Mesodermal cell (in vitro differentiated cells): ENCODE results near the gene SMIM20.
"Not testable (repeated sequence)": the region's sequence is repeated elsewhere in the genome, so short reads cannot be mapped to it uniquely, and the experiment has no call there.

Experiments
- H3K27ac ChIP-seq: 2 replicates; pipeline ENCODE4 v1.7.0; 2013; ENCODE audit warnings: mild to moderate bottlenecking, low read depth, low read length, moderate library complexity; ENCODE audit not compliant: severe bottlenecking
- H3K36me3 ChIP-seq: 2 replicates; pipeline ENCODE4 v1.7.1; 2013; ENCODE audit warnings: mild to moderate bottlenecking, low read length, moderate library complexity; ENCODE audit not compliant: control insufficient read depth, insufficient read depth
- H3K4me1 ChIP-seq: one replicate; pipeline ENCODE4 v1.7.1; 2013; ENCODE audit warnings: mild to moderate bottlenecking, low read length; ENCODE audit not compliant: insufficient read depth, control insufficient read depth, poor library complexity, severe bottlenecking
- H3K4me3 ChIP-seq: 2 replicates; pipeline ENCODE4 v1.7.0; 2013; ENCODE audit warnings: low read length, control low read depth, mild to moderate bottlenecking; ENCODE audit not compliant: insufficient read depth, poor library complexity, severe bottlenecking; ENCODE audit errors: extremely low read depth
- H3K9me3 ChIP-seq: 2 replicates; pipeline ENCODE4 v1.7.1; 2013; ENCODE audit warnings: mild to moderate bottlenecking, low read length, moderate library complexity; ENCODE audit not compliant: control insufficient read depth
- WGBS, 2 experiments: methylation state at CpG; one replicate each; pipeline ENCODE4 v1.1.5; 2013; ENCODE audit warnings: missing lambda C conversion rate in 2 of 2; ENCODE audit not compliant: insufficient coverage in 2 of 2; 5-methylcytosine and 5-hydroxymethylcytosine counted together

The SMIM20 gene

DNA sequence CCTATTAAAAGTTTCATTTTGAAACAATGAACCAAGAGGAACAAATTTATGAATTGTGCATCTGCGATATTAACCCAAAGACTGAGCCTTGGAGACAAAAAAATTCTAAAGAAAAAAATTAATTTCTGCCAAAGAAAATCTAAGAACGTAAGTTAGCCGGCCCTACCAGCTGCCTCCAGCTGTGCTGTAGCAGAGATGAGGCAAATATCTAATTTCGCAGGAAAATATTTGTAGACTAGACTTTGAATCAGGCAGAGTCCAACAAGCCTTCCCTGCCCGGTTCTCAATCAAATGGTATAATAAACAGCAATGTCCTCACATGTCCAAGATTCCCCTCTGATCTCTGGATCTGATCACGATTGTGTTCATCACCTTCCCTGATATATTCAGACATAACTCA, 21.2 kb upstream of the SMIM20 start:
- WGBS, 2 experiments = 95 to 97% methylated on average over 4 to 6 of the region's 6 CpGs
- Histone ChIP-seq H3K4me1 (peaks cover 9% of the 10 kb centered on the region), H3K9me3 (no peaks in the 10 kb centered on the region), H3K36me3 (no peaks in the 10 kb centered on the region), H3K4me3 (no peak overlapping the region), H3K27ac (no peak overlapping the region)

DNA sequence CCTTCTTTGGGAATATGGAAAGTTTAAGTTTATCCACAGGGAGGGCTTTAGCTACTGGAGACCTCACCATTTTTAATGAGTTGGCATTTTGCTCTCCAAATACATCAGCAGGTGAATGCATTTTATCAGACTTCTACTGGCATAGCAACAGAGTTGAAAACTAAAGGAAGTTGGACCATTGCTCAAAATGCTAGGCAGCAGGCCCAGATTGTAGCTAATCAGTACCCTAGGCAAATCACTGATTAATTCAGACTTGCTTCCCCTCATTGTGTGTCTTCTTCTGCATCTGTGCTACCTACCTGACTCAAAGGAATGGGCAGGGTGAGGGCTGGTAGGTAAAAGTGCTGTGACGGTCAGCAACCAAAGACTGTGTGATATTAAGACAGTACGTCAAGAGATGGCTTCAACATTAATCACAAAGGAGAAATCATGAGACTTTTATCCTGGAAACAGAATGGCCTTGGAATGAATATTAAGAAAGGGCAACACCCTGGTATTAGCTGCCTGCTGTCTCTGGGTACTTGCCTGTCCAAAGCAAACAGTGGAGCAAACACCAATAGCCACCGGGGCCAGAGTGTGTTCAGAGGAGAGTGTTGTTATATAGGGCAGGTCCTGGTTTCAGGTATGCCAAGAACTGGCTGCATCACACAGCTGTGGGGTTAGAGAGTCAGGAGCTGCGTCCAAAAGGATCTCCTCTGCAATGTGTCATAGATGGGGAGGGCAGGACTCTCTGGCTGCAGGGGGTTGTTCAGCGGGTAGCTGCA, 17.1 kb upstream of the SMIM20 start:
- no peaks in the 10 kb centered on the region for H3K9me3 ChIP-seq
- no peaks in the 10 kb centered on the region for H3K36me3 ChIP-seq
- H3K4me1 ChIP-seq = no peaks in the 10 kb centered on the region
- H3K4me3 ChIP-seq = no peak overlapping the region
- H3K27ac ChIP-seq = no peak overlapping the region
- WGBS, 2 experiments = 85 to 94% methylated on average over 4 to 5 of the region's 5 CpGs

DNA sequence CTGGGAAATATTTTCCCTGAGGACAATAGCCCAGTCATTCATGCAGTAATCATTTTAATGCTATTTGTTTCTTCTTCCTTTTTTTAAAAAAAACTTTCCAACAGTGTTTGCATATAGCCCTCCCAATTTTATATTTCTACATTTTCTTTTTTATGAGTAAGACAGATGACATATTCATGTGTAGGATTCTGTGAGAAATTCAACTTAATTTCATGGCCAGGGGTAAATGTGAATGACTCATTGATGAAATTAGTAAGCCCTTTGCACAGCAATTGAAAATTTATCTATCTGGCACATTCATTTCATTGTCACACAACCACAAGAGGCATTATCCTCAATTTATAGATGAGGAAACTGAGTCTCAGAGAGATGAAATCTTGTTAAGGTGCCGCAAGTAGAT, 13.7 kb upstream of the SMIM20 start:
- 100% methylated on average over 1 of the region's 1 CpG; no CpG with 5 or more reads in 1 of the 2 experiments for WGBS, 2 experiments
- Histone ChIP-seq H3K9me3 (no peaks in the 10 kb centered on the region), H3K36me3 (no peaks in the 10 kb centered on the region), H3K27ac (no peak overlapping the region), H3K4me1 (no peaks in the 10 kb centered on the region), H3K4me3 (no peak overlapping the region)

DNA sequence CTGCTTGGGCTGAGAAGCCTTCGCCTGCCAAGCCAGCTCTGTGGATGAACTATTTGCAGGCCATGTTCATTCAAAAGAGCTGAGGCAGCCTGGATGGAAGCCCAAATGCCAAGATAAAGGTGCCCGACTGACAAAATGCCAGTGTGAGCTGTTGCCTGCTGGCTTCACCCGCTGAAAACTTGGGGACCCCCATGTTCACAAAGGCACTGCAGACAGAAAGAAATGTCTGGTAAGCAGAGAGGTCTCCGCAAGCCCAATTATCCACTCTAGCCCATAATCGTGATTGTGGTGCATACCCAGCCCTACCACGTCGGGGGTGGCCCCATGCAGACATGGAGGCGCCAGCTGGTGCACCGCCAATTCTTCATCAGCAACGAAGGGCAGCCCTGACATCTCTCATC, 13.0 kb upstream of the SMIM20 start:
- 76 to 88% methylated on average over 9 to 10 of the region's 10 CpGs for WGBS, 2 experiments
- Histone ChIP-seq H3K36me3 (no peaks in the 10 kb centered on the region), H3K9me3 (no peaks in the 10 kb centered on the region), H3K4me3 (no peak overlapping the region), H3K27ac (no peak overlapping the region), H3K4me1 (no peaks in the 10 kb centered on the region)

DNA sequence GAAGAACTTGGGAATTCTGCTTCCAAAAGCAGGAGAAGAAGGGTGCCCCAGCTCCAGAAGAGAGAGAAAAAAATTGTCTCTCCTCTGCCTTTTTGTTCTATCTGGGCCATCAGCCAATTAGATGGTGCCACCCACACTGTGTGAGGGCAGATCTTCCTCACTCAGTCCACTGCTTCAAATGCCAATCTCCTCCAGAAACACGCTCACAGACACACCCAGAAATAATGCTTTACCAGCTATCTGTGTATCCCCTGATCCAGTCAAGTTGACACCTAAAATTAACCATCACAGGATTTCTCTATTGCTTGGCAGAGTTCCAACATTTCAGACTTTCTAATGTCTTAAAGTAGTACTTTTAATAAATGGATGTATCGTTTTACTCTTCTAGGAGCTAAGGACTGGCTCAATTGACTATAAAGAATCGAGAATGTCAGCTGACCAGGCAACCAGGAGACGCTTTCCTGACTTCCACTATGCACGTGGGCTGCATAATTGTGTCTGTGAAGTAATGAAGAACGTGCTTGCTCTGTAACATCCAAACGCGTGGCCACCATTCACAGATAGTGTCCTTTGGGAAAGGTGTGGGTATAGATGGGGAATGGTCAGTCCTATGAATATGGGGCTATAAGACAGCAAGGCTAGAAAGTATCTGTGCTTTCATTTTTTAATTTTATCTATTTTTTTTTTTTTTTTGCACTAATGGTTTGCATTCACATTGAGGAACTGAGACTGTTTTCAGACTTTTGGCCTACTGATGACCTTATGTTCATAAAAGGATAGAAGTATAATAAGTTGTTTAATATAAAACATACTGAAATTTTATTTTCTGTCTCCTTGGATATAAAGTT, 9.9 kb upstream of the SMIM20 start:
- H3K4me3 ChIP-seq = no peak overlapping the region

DNA sequence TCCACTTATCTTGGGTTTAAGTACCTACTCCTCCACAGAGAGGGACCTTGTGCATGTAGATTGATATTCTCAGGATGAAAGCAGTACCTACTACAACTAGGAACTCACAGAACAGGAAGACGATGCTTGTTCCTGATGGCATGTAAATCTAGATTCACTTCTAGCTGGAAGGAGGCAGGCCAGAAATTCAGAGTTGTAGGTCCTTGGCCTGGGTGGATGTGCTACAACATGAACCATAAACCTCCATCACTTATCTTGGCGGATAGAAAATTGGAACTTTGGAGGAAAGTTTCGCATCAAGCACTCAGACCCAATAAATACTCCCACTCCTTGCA, 9.3 kb upstream of the SMIM20 start:
- Histone ChIP-seq H3K9me3 (peaks cover 6% of the 10 kb centered on the region), H3K36me3 (no peaks in the 10 kb centered on the region), H3K4me1 (no peaks in the 10 kb centered on the region), H3K4me3 (no peak overlapping the region), H3K27ac (no peak overlapping the region)
- 67 to 100% methylated on average over 1 of the region's 3 CpGs for WGBS, 2 experiments

More for the DNA sequence above, 9.9 kb upstream of the SMIM20 start:
- Histone ChIP-seq H3K27ac (no peak overlapping the region), H3K4me1 (no peaks in the 10 kb centered on the region), H3K9me3 (peaks cover under 1% of the 10 kb centered on the region), H3K36me3 (no peaks in the 10 kb centered on the region)
- 93 to 95% methylated on average over 5 to 7 of the region's 8 CpGs for WGBS, 2 experiments

DNA sequence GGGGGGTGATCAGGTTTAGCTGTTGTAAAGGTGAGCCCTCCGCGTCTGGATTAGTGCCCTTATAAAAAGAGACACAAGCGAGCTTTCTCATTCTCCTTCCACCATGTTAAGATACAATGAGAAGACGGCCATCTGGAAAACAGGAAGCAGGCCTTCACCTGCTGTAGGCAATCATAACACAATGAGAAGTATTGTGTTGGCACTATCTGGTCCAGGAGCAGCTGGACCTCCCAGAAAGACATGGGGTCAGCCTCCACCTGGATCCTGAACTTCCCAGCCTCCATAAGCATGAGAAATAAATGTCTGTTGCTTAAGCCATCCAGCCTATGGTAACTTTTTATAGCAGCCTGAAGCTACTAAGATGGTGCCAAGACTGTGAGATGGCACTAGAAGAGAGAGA, 8.6 kb upstream of the SMIM20 start:
- WGBS, 2 experiments = 100% methylated on average over 1 to 2 of the region's 4 CpGs
- peaks cover 9% of the 10 kb centered on the region for H3K9me3 ChIP-seq
- no peaks in the 10 kb centered on the region for H3K36me3 ChIP-seq
- H3K27ac ChIP-seq = no peak overlapping the region
- no peak overlapping the region for H3K4me3 ChIP-seq
- H3K4me1 ChIP-seq = no peaks in the 10 kb centered on the region

DNA sequence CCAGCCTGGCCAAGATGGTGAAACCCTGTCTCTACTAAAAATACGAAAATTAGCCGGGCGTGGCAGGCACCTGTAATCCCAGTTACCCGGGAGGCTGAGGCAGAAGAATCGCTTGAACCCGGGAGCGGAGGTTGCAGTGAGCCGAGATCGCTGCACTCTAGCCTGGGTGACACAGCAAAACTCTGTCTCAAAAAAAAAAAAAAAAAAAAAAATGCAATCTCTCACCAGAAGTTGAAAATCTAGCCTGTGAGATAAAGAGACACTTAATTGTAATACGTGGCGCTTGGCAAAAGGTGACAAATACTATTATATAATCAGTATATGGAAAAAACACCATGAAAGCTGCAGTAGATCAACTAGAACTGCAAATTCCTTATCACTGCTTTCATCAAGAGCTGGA, 7.9 kb upstream of the SMIM20 start:
- not testable (repeated sequence) for H3K9me3 ChIP-seq, H3K27ac ChIP-seq, H3K4me3 ChIP-seq, H3K36me3 ChIP-seq, H3K4me1 ChIP-seq
- WGBS, 2 experiments = 89 to 91% methylated on average over 7 to 9 of the region's 11 CpGs

DNA sequence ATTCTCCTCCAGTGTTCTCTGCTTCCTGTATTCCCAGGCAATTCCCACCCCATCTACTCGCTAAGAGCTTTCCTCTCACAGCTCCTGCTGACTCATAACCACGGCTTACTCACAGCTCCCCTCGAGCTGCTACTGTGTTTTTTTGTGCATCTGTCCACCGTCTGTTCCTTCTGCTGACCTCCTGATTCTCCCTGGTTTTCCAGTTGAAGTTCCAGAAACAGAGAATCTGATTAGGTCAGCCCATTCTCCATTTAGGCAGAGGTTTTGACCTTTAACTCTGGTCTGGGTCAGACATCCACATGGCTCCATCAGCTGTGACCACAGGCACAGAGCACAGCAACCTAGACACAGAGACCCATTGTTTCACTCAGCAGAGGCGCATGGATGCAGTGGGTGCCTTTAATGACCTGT, 5.5 kb upstream of the SMIM20 start:
- WGBS, 2 experiments = 56 to 61% methylated on average over 4 to 5 of the region's 5 CpGs
- H3K27ac ChIP-seq = peak overlapping the region; percentile 74

DNA sequence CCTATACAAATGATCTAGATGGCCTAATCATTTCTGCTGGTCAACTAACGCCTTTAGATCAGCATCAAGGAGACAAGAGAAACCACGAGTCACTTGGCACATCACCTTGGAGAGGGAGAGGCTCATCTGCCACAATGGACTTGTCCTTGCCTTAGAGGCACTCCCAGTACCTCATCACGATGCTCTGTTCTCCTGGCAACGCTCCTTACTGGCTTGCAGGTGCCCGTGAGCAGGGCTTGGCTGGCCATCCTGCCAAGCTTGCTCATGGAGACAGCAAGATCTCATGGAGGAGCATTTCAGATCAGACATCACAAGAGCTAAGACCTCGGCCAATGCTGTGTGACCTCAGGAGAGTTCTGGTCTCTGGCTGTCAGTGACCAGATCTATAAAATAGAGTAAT, 2.7 kb upstream of the SMIM20 start:
- WGBS, 2 experiments = 77 to 78% methylated on average over 6 of the region's 6 CpGs
- Histone ChIP-seq H3K4me3 (no peak overlapping the region), H3K9me3 (peaks cover 9% of the 10 kb centered on the region), H3K27ac (no peak overlapping the region), H3K4me1 (no peaks in the 10 kb centered on the region), H3K36me3 (no peaks in the 10 kb centered on the region)

More for the DNA sequence above, 5.5 kb upstream of the SMIM20 start:
- H3K4me3 ChIP-seq = no peak overlapping the region
- no peaks in the 10 kb centered on the region for H3K36me3 ChIP-seq
- H3K4me1 ChIP-seq = no peaks in the 10 kb centered on the region
- peaks cover 9% of the 10 kb centered on the region for H3K9me3 ChIP-seq
